ENCODE measurements around the gene NANP.
"Not testable (repeated sequence)": the region's sequence is repeated elsewhere in the genome, so short reads cannot be mapped to it uniquely, and the experiment has no call there.

Gene NANP

GRCh38 chr20:25604611-25605010 is 19.2 kb downstream of the NANP start:
- Histone ChIP-seq H2AFZ (ENCODE audit: low read length) (no peak overlapping the region), H3K9ac (ENCODE audit: low read depth, low read length, poor library complexity, severe bottlenecking) (no peak overlapping the region), H3K9me3 (ENCODE audit: insufficient read depth, low read depth, low read length) (no peaks in the 10 kb centered on the region), H3K9me2 (replicated peaks; ENCODE audit: low read depth, low read length) (no peaks in the 10 kb centered on the region), H3K4me3 (ENCODE audit: low read length, poor library complexity, severe bottlenecking) (no peak overlapping the region), H3K36me3 (ENCODE audit: insufficient read depth, low read length) (no peaks in the 10 kb centered on the region), H4K20me1 (ENCODE audit: insufficient read depth, low read length, poor library complexity, severe bottlenecking) (no peaks in the 10 kb centered on the region), H3K79me2 (ENCODE audit: insufficient read depth, low read length) (no peaks in the 10 kb centered on the region), H3F3A (ENCODE audit: low read depth) (no peaks in the 10 kb centered on the region), H3K27me3 (ENCODE audit: insufficient read depth, low read length, poor library complexity, severe bottlenecking) (no peaks in the 10 kb centered on the region), H3K4me2 (ENCODE audit: low read depth, low read length, poor library complexity, severe bottlenecking) (no peak overlapping the region), H3K4me1 (ENCODE audit: insufficient read depth, low read length, poor library complexity, severe bottlenecking) (no peaks in the 10 kb centered on the region)
- TF ChIP-seq EZH2phosphoT487 (IDR thresholded peaks at IDR 0.05; ENCODE audit: borderline replicate concordance) = no peak
- TF ChIP-seq CTCF (conservative IDR thresholded peaks at IDR 0.05; ENCODE audit: low read length) = no peak

GRCh38 chr20:25602914-25603309 is 20.9 kb downstream of the NANP start:
- H3K9me3 ChIP-seq (ENCODE audit: insufficient read depth, low read depth, low read length); H3K27me3 ChIP-seq (ENCODE audit: insufficient read depth, low read length, poor library complexity, severe bottlenecking); H3K4me1 ChIP-seq (ENCODE audit: insufficient read depth, low read length, poor library complexity, severe bottlenecking); H2AFZ ChIP-seq (ENCODE audit: low read length); H3F3A ChIP-seq (ENCODE audit: low read depth); H3K4me3 ChIP-seq (ENCODE audit: low read length, poor library complexity, severe bottlenecking); H3K36me3 ChIP-seq (ENCODE audit: insufficient read depth, low read length); H4K20me1 ChIP-seq (ENCODE audit: insufficient read depth, low read length, poor library complexity, severe bottlenecking); H3K9me2 ChIP-seq (replicated peaks; ENCODE audit: low read depth, low read length); H3K9ac ChIP-seq (ENCODE audit: low read depth, low read length, poor library complexity, severe bottlenecking); H3K4me2 ChIP-seq (ENCODE audit: low read depth, low read length, poor library complexity, severe bottlenecking); H3K79me2 ChIP-seq (ENCODE audit: insufficient read depth, low read length): not testable (repeated sequence)

GRCh38 chr20:25602191-25602913 is 21.5 kb downstream of the NANP start:
- not testable (repeated sequence) for H4K20me1 ChIP-seq (ENCODE audit: insufficient read depth, low read length, poor library complexity, severe bottlenecking); H3K4me1 ChIP-seq (ENCODE audit: insufficient read depth, low read length, poor library complexity, severe bottlenecking); H3K4me3 ChIP-seq (ENCODE audit: low read length, poor library complexity, severe bottlenecking); H2AFZ ChIP-seq (ENCODE audit: low read length); H3K9me2 ChIP-seq (replicated peaks; ENCODE audit: low read depth, low read length); H3K9me3 ChIP-seq (ENCODE audit: insufficient read depth, low read depth, low read length); H3K9ac ChIP-seq (ENCODE audit: low read depth, low read length, poor library complexity, severe bottlenecking); H3K4me2 ChIP-seq (ENCODE audit: low read depth, low read length, poor library complexity, severe bottlenecking); H3F3A ChIP-seq (ENCODE audit: low read depth); H3K27me3 ChIP-seq (ENCODE audit: insufficient read depth, low read length, poor library complexity, severe bottlenecking); H3K36me3 ChIP-seq (ENCODE audit: insufficient read depth, low read length); H3K79me2 ChIP-seq (ENCODE audit: insufficient read depth, low read length)

GRCh38 chr20:25601659-25602058 is 22.2 kb downstream of the NANP start:
- Histone ChIP-seq H3K9me2 (replicated peaks; ENCODE audit: low read depth, low read length) (no peaks in the 10 kb centered on the region), H2AFZ (ENCODE audit: low read length) (no peak overlapping the region), H3K79me2 (ENCODE audit: insufficient read depth, low read length) (no peaks in the 10 kb centered on the region), H3K4me1 (ENCODE audit: insufficient read depth, low read length, poor library complexity, severe bottlenecking) (no peaks in the 10 kb centered on the region), H3K4me2 (ENCODE audit: low read depth, low read length, poor library complexity, severe bottlenecking) (no peak overlapping the region), H3F3A (ENCODE audit: low read depth) (no peaks in the 10 kb centered on the region), H3K4me3 (ENCODE audit: low read length, poor library complexity, severe bottlenecking) (no peak overlapping the region), H3K9me3 (ENCODE audit: insufficient read depth, low read depth, low read length) (no peaks in the 10 kb centered on the region), H3K27me3 (ENCODE audit: insufficient read depth, low read length, poor library complexity, severe bottlenecking) (no peaks in the 10 kb centered on the region), H3K9ac (ENCODE audit: low read depth, low read length, poor library complexity, severe bottlenecking) (no peak overlapping the region), H3K36me3 (ENCODE audit: insufficient read depth, low read length) (no peaks in the 10 kb centered on the region), H4K20me1 (ENCODE audit: insufficient read depth, low read length, poor library complexity, severe bottlenecking) (no peaks in the 10 kb centered on the region)
- TF ChIP-seq EZH2phosphoT487 (IDR thresholded peaks at IDR 0.05; ENCODE audit: borderline replicate concordance) = no peak

Data from Loucy (cell line).